GM04504 (cell line): Measurements from ENCODE around the gene FEN1.

ENCODE experiments used
- DNase-seq: peaks from one replicate; pipeline ENCODE4 v3.0.0-alpha.2; 2012; ENCODE audit warnings: low read depth

The FEN1 gene

DNA sequence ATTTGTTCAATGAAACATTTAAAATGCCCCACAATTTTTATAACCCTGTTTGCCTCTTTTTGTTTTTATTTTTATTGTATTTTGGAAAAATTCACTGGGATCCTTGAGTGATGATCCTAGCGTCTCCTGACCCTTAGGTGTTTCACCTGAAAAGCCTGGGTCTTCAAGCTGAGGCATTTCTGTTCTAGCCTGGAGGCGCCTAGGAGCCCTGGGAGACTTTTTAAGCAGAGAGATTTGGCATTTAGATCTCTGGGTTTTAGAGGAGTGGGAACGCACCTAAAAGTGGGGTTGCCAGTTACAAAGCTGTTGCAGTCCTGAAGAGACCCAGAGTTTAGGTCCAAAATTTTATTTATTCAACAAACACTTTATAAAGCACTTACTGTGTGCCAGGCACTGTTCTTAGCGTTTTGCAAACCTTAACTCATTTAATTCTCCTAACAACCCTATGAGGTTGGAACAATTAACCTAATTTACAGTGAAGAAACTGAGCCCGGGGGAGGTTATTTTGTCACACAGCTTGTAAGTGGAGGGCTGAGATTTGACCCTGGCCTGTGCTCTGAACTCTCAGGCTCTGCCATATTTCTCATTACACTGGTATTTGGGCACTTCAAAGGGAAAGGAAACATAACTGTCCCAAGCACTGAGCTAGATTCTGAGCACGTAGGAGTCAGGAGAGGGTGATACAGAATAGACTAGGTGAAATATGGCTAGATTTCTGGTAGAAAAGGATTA lies 24.9 kb downstream of the FEN1 start:
- DNase-seq, result no peak

DNA sequence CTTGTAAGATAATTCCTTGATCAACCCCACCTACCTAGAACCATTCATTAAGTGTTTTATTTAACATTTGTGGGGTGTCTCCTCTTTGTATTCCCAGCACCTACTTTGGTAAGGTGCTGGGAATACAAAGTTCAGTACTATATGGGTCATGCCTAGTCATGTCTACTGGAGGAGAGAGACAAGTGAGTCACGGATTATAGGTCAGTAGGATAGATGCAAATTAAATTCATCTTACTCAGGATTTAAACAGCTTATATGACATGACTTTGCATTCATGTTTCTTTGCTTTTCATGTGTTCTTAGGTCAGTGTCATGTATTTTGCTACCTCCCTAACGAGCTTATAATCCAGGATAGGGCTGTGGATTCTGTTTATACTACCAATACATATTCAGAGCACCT lies 27.5 kb downstream of the FEN1 start:
- DNase-seq, result no peak

DNA sequence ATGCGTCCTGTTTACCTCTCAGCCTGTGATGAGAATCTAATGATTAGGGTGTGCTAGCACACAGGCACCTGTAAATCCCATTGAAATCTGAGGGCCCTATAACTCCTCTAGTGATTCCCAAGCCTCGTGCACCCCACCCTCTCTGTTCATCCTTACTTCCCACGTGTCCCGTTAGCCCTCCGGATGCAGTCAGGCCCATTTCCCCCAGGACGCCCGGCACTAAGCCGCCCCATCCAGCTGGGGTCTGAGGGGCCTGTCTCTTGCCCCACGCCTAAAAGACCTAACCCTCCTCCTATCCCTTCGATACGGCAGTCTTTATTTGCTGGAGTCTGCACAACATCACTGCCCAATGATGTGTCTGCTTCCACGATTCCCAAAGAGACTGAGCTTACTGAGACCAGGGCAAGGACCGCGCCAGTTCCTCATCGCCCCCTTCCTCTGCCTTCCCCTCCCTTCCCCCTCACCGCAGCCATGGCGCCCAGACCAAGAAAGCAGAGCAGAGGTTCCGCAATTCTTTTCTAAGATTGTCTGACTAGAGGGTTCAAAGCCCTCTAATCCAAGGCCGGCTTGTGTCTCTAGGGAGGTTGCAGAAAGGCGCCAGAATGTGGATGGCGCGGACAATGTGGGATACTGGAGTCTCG lies 34.3 kb downstream of the FEN1 start:
- no peak for DNase-seq

DNA sequence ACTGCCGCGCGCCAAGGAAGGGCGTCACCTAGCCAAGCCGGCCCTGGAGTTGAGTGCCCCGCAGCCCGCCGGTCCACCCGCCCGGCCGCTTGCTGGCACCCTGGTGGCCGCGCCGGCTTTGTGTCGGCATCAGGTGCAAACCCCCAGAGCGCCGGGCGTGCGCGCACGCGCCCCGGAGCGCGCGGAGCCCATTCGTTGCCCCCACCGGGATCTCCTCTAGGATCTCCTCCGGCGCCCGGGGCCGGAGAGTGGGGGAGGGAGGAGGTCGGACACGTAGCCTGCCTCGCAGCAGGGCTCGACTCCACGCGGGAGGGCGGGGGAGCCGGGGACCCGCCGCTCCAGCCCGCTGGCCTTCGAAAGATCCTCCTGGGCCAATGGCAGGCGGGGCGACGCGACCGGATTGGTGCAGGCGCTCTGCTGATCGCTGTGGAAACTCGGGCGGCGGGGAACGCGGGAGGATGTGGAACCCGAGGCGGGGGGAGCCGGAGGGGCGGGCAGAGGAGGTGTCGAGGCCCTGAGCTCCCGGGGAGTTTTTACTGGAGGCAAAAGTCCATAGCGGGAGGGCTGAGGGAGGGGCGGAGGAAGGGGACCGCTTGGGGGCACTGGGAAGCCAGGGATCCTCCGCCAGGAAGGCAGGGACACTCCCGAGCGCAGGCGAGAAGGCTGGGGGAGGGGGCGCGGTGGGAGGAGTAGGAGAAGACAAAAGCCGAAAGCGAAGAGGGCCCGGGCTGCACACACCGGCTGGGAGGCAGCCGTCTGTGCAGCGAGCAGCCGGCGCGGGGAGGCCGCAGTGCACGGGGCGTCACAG lies 35.1 kb downstream of the FEN1 start, which contains the start of gene FADS2:
TSS of gene FADS2 (plus strand) at position 730 of the 808 bp plus-strand sequence. CDS start 91 bp downstream, outside the sequence.
- peak; percentile 66 for DNase-seq

DNA sequence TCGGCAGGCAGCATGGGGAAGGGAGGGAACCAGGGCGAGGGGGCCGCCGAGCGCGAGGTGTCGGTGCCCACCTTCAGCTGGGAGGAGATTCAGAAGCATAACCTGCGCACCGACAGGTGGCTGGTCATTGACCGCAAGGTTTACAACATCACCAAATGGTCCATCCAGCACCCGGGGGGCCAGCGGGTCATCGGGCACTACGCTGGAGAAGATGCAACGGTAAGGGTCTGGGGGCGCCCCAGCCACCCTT lies 35.6 kb downstream of the FEN1 start:
- no peak for DNase-seq

DNA sequence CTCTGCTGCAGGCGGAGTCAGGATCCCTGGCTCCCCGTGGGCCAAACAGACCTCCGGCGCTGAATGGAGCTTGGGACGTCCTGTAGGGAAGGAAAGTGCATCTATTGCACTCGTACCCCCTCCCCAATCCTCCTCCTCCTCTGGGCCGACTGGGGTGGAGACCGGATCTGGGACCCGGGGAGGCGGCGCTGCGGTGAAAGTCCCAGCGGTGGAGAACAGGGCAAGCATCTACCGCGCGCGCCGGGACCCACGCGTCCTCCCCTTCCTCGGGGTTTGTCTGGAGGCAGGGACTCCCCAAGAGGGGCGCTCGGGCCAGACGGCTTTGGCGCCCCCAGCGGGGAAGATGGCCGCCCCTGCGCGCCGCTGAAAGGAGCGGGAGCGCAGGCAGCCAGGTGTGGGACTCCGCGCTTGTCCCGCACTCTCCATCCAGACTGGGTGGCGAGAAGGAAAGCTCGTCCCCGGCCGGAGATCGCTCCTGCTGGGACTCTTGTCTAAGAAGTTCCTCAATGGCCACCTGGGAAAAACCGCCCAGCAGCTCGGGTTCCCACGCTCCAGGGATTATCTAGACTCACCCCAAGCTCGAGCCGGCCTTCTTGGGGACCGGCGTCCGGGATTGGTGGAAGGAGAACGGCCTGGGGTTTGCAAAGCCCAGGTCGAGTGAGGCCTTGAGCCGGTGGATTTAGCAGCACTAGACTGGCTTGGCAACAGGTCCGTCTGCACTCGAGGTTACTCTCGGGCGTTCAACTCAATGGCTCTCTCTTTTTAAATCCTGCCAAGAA lies 36.1 kb downstream of the FEN1 start:
- no peak for DNase-seq

DNA sequence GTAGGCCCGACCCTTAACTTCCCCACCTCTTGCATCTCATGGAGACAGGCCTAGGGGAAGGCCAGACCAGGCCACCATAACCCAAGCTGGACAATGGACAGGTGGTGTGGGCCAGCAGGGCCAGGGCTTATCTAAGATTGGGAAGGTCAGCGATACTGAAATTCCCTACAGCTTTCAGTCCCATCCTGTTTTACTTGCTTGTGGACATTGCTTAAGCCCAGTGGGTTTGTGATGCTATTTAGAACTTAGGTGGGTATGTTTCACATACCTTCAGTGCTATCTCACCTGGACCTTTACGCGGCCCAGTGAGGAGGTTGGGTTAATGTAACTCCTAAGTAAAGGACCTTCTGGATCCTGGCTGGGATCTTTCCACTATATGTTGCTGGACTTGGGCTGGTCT lies 37.1 kb downstream of the FEN1 start:
- DNase-seq, result no peak

DNA sequence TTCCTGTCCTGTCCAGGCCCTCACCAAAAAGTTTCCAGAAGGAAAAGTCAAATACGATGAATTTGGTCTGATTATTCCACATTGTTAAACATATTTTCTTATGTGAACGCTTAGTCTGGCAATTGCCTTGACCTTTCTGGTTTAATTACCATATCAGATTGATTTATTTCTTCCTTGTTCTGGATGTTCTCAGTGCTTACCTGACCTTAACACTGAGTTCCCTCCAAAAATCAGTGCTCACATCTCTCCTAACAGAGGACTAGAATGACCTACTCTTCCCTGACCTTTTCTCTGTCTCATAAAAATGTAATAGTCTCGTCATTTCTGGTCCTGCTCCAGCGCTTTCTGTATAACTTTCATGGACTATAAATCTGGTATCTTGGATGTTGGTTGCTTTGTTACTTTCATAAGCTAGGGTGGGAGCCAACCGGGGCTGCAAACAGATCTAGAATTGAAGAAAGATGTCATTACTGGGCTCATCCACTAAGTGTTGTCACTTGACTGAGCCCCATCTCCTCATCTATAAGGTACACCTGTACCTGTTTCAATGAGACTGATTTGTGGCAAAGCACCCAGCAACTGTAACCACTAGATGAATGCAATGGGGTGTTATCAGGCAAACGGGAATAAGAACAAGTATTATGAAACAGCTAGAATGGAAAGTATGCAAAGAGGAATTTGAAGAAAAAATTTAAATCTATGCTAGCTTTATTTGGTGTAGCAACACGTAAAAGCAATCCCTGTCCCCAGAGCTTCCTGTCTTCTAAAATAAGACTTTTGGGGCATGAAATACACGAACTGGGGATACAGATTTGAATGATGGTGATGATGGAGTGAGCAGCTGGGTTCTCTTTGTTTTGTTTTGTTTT lies 37.8 kb downstream of the FEN1 start:
- no peak for DNase-seq

DNA sequence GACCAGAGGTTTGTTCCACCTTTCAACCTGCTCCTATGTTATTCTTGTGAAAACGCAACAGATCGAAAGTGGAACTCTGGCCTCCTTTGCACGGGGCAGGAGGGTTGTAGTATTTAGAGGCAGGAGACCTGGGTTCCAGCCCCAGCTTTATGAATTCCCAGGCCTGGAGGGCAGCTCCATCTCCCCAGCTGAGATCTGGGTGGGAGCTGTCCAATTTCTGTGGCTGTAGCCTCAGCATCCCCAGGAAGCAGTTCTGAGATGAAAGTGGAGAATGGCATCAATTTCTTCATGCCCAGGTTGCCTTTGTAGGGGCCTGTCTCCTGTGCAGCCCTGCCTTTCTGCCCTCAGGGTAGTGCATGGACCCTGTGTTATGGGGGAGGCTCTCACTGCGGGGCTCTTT lies 39.5 kb downstream of the FEN1 start:
- no peak for DNase-seq

DNA sequence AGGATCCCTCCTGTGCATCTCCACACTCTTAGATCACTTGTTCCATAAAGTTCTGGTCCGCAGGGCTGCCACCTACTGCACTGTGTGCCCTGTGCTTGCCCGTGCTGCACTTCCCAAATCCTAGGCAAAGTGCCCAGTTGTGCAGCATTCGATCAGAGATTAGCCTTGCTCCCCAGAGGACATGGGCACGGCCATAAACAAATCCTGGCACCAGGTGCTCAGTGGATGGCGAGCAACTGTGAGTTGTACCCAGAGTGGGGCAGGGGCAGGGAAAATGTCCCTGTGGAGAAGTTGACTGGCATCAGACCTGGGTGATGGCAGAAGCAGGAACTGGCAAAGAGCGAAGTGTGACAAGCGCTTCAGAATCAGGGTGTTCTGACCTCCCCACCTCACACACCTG lies 40.0 kb downstream of the FEN1 start:
- no peak for DNase-seq

DNA sequence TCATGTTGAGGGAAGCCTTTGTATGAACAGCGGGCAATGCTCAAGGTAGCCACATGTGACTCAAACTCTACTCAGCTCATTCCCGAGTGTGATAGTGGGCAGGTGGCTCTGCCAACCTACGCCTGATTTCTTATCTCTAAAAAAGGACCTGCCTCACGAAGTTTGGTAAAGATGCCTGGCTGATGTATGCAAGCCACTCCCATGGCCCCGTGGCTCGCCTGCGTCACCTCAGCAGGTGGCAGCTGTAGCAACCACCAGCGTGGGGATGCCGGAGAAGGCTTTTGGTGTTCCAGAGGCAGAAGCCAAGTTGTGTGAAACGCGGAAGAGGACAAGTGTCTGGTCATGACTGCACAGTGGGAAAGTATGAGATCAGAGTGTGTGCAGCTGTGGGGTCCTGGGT lies 40.8 kb downstream of the FEN1 start:
- no peak for DNase-seq

DNA sequence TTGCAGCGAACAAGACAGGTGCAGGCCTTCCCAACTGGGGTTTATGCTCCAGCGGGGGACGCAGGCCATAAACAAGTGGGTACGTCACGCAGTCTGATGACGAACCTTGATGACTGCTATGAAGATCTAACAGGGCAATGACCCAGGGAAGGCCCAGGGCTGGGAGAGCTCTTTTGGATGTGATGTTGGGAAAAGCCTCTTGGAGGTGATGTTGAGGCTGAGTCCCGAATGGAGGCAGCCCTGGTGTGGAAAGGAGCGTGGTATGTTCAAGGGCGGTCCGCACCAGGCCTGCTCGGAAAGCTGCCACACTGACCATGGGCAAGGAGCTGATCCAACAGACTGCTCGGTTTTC lies 41.2 kb downstream of the FEN1 start:
- no peak for DNase-seq

DNA sequence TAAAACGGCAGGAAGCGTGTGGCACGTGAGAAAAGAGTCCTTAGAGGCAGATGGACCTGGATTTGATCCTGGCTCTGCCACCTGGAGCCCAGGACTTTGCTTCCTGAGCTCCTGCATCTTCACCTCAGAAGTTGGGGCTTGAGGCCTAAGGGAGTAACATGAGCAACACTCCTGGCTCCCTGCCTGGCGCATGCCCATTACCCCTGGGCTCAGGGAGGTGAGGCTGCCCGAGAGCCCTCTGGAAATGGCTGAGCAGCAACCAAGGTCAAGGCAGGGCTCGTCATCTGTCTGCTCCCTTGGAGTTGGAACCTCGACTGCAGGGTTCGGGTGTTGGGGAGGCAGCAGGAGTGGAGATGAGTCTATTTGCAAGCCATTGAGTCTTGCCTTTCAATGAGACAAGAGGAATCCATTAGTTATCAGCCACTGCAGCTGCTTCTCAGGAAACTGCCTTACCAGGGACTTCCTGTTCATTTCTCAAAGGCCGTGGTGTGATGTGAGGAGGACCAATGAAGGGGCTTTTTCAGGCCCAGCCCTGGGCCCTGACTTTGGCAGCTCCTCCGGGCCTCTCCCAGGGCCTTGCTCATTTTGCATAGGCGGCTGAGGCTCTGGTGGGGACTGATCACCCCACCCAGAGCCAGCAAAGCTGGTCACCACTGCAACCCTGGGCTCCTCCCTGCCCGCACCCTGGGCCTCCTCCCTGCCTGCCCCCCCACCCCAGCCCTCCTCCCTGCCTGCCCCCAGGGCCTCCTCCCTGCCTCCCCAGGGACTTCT lies 41.8 kb downstream of the FEN1 start:
- no peak for DNase-seq

DNA sequence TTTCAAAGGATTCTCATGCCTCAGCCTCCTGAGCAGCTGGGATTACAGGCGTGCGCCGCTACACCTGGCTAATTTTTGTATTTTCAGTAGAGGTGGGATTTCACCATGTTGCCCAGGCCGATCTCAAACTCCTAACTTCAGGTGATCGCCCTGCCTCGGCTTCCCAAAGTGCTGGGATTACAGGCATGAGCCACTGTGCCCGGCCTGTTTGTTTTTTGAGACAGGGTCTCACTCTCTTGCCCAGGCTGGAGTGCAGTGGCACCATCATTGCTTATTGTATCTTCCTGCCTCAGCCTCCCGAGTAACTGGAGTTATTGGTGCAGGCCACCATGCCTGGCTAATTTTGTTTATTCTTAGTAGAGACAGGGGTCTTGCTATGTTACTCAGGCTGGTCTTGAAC lies 43.5 kb downstream of the FEN1 start:
- no peak for DNase-seq

DNA sequence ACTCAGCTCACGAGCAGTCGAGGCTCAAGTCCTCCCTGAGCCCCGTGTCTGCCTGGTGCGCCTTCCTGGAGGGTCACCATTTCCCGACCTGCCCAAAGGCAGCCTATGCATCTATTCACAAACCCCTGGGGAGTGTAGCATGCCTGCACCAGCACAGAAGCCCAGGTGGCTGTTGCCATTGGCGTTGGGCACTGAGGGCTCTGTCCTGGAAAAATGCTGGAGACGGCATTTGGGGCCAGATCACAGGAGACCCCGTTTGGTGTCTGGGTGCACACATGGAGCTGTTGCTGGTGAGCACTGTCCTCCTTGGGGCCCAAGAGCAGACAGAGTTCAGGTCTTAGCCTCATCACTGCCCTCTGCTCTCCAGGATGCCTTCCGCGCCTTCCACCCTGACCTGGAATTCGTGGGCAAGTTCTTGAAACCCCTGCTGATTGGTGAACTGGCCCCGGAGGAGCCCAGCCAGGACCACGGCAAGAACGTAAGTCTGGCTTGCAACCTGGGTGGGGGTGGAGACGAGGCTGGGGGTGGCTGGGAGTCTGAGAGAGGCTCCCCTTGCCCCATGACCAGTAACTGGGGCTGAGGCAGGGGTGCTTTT lies 44.8 kb downstream of the FEN1 start:
- no peak for DNase-seq

DNA sequence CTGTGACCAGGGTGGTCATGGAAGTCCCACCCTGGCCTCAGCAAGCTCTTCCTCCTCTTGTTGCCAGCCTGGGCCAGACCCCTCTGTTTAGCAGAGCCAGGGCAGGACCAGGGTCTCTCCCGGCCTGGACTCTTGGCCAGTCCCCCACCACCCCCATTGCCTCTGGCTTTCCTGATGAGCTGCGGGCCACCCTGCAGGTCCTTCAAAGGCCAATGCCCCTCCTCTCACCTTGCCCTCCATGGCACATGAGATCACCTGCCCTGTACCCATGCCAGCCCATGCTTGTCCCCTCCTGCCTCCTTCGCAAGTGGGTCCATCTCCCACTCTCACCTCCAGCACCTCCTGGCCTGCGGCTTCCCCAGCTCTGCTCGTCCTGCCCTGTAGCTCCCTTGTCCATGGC lies 45.8 kb downstream of the FEN1 start:
- no peak for DNase-seq

DNA sequence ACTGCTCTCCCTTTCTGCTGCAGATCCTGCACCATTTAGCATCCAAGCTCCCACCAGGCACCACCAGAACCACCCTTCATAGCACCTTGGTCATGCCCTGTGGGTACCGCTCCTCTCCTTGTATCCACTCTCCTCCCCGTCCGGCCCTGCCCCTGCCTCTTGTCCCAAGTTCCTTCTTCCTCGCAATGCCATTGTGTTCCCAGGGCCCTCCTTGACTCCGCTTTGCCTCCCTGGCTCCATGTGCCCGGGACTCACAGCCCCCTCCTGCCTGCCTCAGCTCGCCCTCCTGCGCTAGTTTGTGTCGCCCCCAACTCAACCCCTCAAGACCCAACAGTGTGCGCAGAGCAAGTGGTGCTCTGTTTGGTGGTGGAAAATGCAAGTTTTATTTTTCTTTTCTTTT lies 46.2 kb downstream of the FEN1 start:
- DNase-seq, result no peak

DNA sequence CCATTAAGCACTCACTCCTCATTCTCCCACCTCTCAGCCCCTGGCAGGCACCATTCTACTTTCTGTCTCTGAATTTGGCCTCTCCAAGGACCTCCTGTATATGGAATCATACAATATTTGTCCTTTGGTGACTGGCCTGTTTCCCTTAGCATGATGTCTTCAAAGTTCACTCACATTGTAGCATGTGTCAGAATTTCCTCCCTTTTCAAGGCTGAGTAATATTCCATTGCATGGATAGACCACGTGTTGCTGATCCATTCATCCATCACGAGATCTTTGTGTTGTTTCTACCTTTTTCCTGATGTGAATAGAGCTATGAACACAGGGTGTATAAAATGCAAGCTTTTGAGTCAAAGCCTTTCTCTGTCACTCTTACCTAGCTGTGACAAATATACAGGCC lies 47.0 kb downstream of the FEN1 start:
- no peak for DNase-seq

DNA sequence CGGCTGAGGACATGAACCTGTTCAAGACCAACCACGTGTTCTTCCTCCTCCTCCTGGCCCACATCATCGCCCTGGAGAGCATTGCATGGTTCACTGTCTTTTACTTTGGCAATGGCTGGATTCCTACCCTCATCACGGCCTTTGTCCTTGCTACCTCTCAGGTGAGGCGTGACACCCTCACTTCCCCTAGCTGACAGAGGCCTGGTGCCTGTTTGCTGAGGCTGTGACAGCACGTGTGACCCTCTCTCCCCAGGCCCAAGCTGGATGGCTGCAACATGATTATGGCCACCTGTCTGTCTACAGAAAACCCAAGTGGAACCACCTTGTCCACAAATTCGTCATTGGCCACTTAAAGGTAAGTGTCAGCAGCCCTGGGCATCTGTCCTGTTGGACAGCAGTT lies 47.7 kb downstream of the FEN1 start:
- no peak for DNase-seq
